Measurements from ENCODE around the gene SLC16A2.

The SLC16A2 gene

DNA sequence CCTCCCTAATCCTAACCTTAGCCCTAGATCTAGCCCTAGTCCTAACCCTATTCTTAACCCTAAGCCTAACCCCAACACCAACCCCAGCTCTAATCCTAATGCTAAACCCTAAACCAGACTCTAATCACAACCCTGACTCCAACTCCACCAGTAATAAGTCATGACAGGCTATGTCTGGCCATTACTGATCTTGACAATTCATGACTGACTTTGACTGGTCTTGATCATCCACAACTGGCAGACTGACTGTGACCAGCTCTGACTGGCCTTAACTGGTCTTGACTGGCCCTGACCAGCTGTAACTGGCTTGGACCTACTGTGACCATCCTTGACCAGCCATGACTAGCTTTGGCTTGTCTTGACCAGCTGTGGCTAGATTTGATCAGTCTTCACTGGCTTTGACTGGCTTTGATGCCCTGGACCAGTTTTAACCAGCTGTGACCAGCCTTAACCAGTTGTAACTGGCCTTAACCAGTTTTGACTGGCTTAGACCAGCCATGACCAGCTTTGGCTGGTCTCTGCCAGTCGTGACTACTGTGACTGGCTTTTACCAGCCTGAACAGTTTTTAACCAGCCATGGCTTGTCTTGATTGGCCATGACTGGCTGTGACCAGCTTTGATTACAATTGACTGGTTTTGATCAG lies 124.7 kb downstream of the SLC16A2 start:
- Histone ChIP-seq H3K9me3 (no peaks in the 10 kb centered on the region), H3K9ac (no peak overlapping the region), H3K4me1 (no peaks in the 10 kb centered on the region), H3K27me3 (peaks cover 23% of the 10 kb centered on the region), H4K20me1 (no peaks in the 10 kb centered on the region), H3K4me2 (no peak overlapping the region), H3K4me3 (no peak overlapping the region), H3K27ac (no peak overlapping the region), H3K36me3 (no peaks in the 10 kb centered on the region)
- TF ChIP-seq Cebpa-rat (IDR thresholded peaks at IDR 0.05): no peak

DNA sequence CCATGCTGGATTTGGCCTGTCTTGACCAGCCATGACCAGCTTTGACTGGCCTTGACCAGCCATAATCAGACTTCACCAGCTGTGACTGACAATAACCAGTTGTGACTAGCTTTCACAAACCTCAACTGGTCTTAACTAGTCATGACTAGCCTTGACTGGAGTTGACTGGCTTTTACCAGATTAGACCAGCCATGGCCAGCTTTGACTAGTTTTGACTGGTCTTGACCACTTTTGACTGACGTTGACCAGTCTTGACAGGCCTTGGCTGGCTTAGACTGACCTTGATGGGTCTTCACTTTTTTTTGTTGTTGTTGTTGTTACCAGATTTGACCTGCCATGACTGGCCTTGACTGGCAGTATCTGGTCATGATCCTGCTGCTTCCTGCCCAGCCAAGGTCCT lies 125.7 kb downstream of the SLC16A2 start:
- H3K4me2 ChIP-seq: no peak overlapping the region
- H3K4me3 ChIP-seq: no peak overlapping the region
- H4K20me1 ChIP-seq: no peaks in the 10 kb centered on the region
- no peaks in the 10 kb centered on the region for H3K9me3 ChIP-seq
- TF ChIP-seq Cebpa-rat (IDR thresholded peaks at IDR 0.05): no peak
- no peak overlapping the region for H3K9ac ChIP-seq
- no peak overlapping the region for H3K27ac ChIP-seq
- peaks cover 15% of the 10 kb centered on the region for H3K27me3 ChIP-seq
- no peaks in the 10 kb centered on the region for H3K36me3 ChIP-seq
- H3K4me1 ChIP-seq: no peaks in the 10 kb centered on the region

DNA sequence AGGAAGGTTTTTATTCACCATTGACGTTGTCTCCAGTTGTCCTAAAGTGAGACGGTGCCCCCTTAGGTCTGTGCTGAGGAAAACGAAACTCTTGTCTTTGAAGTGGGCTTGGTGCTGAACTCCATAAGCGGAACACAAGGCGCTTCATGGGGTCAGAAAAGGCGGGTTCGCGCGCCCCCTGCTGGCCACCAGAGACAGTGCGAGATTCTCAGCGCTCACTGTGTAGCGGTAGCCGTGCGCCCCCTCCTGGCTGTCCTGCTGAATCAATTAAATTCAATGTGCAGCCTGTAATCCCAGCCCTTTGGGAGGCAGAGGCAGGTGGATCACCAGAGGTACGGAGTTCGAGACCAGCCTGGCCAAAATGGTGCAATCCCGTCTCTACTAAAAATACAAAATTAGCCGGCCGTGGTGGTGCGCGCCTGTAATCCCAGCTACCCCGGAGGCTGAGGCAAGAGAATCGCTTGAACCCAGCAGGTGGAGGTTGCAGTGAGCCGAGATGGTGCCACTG lies 129.1 kb downstream of the SLC16A2 start:
- Histone ChIP-seq H3K27me3 (peaks cover 3% of the 10 kb centered on the region; the same call in 1 of the 2 replicates), H3K36me3 (no peaks in the 10 kb centered on the region), H3K27ac (no peak overlapping the region), H3K9me3 (no peaks in the 10 kb centered on the region), H3K4me3 (no peak overlapping the region), H3K9ac (no peak overlapping the region), H4K20me1 (no peaks in the 10 kb centered on the region), H3K4me1 (no peaks in the 10 kb centered on the region), H3K4me2 (peak overlapping the region; percentile 27)
- TF ChIP-seq Cebpa-rat (IDR thresholded peaks at IDR 0.05): no peak

DNA sequence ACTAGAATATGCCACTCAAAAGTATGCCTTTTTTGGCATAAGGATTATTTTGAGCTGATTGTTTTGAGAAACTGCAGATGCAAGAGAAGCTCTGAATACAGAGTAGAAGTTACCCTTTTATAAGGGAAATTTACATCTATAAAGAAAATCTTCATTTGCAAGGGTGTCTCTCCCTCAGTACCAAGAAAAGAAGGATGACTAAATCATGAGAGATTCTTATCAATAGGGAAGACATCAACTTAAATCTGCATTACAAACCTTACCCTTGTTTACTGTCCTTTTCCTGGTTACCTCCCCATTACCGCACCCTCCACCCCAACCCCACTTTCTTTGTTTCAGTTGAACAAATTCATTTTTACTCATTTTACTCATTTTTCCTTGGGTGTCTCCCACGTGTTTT lies 130.6 kb downstream of the SLC16A2 start:
- no peak overlapping the region for H3K4me3 ChIP-seq
- TF ChIP-seq Cebpa-rat (IDR thresholded peaks at IDR 0.05): no peak
- no peak overlapping the region for H3K4me2 ChIP-seq
- no peak overlapping the region for H3K27ac ChIP-seq
- H3K36me3 ChIP-seq: no peaks in the 10 kb centered on the region
- H3K9ac ChIP-seq: no peak overlapping the region
- H3K9me3 ChIP-seq: no peaks in the 10 kb centered on the region
- no peaks in the 10 kb centered on the region for H3K4me1 ChIP-seq
- peaks cover 19% of the 10 kb centered on the region for H3K27me3 ChIP-seq
- no peaks in the 10 kb centered on the region for H4K20me1 ChIP-seq

DNA sequence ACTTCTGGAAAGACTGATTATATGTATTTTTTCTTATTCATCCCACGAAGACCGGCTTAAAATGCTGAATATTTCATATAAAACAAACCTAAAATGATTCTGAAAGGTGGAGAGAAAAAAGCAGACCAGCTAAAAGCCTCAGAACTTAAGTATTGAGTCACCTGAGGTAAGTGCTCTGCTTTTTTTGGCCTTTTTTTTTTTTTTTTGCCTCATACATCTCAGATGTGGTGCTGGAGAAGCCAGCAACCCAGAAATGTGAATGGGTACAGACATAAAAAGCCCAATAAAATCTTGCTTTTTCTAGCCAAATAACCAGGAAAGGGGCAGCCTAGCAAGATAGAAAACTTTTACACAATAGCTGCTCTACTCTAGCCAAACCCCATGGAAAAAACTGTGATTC lies 136.1 kb downstream of the SLC16A2 start:
- H3K27me3 ChIP-seq: peaks cover 51% of the 10 kb centered on the region
- H3K36me3 ChIP-seq: no peaks in the 10 kb centered on the region
- no peaks in the 10 kb centered on the region for H4K20me1 ChIP-seq
- no peak overlapping the region for H3K9ac ChIP-seq
- H3K4me3 ChIP-seq: no peak overlapping the region
- no peaks in the 10 kb centered on the region for H3K4me1 ChIP-seq
- no peak overlapping the region for H3K4me2 ChIP-seq
- no peak overlapping the region for H3K27ac ChIP-seq
- no peaks in the 10 kb centered on the region for H3K9me3 ChIP-seq
- TF ChIP-seq Cebpa-rat (IDR thresholded peaks at IDR 0.05): no peak

DNA sequence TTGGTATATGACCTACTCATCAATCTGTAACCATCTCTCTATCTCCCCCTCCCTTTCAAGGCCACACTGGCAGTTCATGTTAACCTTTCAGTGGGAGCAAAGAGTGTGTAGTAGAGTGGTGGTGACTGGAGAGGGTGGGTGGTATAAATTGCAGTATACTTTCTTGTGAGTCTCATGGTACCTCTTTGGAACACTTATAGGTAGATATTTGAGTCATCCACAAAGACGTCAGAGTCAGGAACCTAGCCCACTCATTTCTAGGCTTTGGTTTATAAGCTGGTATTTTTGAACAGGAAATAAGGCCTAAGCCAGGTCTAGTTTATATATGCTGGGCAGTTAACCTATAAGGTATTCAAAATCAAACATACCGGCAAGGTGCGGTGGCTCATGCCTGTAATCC lies 156.8 kb downstream of the SLC16A2 start:
- Histone ChIP-seq H3K4me2 (no peak overlapping the region), H3K27ac (no peak overlapping the region), H3K4me3 (no peak overlapping the region), H3K27me3 (peaks cover 76% of the 10 kb centered on the region), H3K4me1 (no peaks in the 10 kb centered on the region), H3K9ac (no peak overlapping the region), H3K9me3 (no peaks in the 10 kb centered on the region), H3K36me3 (0 out of 2 replicates have a peak, but pooled peaks cover 6% of the 10 kb centered on the region), H4K20me1 (peaks cover 39% of the 10 kb centered on the region; the same call in 1 of the 2 replicates)
- TF ChIP-seq Cebpa-rat (IDR thresholded peaks at IDR 0.05): no peak

DNA sequence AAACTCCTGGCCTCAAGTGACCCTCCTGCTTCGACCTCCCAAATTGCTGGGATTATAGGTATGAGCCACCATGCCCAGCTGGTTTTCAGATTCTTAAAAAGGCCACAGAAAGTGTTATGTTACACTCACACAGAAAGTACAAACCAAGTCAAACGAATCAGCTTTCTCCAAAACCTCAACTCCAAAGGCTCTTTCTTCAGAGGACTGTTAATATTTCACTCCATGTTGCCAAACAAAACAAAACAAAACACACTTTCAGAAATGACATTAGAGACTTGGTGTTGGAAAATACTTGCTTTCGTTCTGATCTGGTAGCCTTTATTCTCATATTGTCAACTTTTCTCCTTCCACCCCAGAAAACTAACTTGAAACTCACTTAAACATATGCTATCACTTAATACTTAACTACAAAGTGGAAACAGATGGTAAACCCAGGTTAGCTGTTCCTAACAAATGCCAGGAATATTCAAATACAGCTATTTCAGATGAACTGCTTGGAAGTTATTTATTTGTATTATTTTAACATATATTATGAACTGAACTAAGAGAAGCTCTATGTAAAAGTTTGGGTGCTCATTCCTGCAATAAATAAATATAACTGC lies 158.4 kb downstream of the SLC16A2 start:
- Histone ChIP-seq H3K4me3 (no peak overlapping the region), H3K9ac (no peak overlapping the region), H3K36me3 (0 out of 2 replicates have a peak, but pooled peaks cover 9% of the 10 kb centered on the region), H3K4me2 (no peak overlapping the region), H3K9me3 (no peaks in the 10 kb centered on the region), H3K27me3 (peaks cover 78% of the 10 kb centered on the region), H3K27ac (no peak overlapping the region), H4K20me1 (peaks cover 52% of the 10 kb centered on the region), H3K4me1 (no peaks in the 10 kb centered on the region)
- no peak for TF ChIP-seq Cebpa-rat (IDR thresholded peaks at IDR 0.05)
